Right ventricle myocardium superior (tissue), 1 donor: Measurements from ENCODE around the gene UQCRC1. TPM values are rescaled to one million over a fixed set of nuclear protein-coding genes. Genes with fewer than 3 reads are reported as not detected.

Experiments
- microRNA-seq: library from miRNA; unstranded; fragments of <30 nt; microRNA quantifications from one replicate; pipeline ENCODE4 v1.2.0, GENCODE V29; 2020
- total RNA-seq: library from RNA; stranded (reverse); fragmentation: NEBNext Ultra II Directional; extraction: Animal tissue kit (Norgen Biotek cat#: 25700); gene quantifications from one replicate; pipeline ENCODE4 v1.2.1, GENCODE V29; 2021
- donor health status: DM: no; HTN: yes; CAD: no; lungs with severe emphysema.

The UQCRC1 gene
- total RNA-seq, 1 donor from 2014 or later: 1,265 TPM

Small RNA genes within 50 kb of the gene (microRNA-seq; reads per million reads assigned to microRNA genes)
- gene MIR4793 (not detected), gene MIR6823 (not detected), gene MIR711 (not detected)

Other genes starting within 250 kb of the UQCRC1 start
- not detected for gene FBXW12, start 237.4 kb downstream of the UQCRC1 start, total RNA-seq
- gene PLXNB1, start 179.6 kb downstream of the UQCRC1 start, total RNA-seq: 51.3 TPM
- gene CCDC51, start 169.5 kb downstream of the UQCRC1 start, total RNA-seq: 11.9 TPM
- 237 TPM for gene TMA7, start 169.4 kb downstream of the UQCRC1 start, total RNA-seq
- gene ATRIP, start 162.9 kb downstream of the UQCRC1 start, total RNA-seq: 3.2 TPM
- gene SHISA5, start 105.5 kb downstream of the UQCRC1 start, total RNA-seq: 47.9 TPM
- gene PFKFB4, start 52.8 kb downstream of the UQCRC1 start, total RNA-seq: 1.1 TPM
- not detected for gene UCN2, start 45.9 kb downstream of the UQCRC1 start, total RNA-seq
- gene COL7A1, start 14.3 kb downstream of the UQCRC1 start, total RNA-seq: 16.1 TPM
- gene TMEM89, start 12.1 kb upstream of the UQCRC1 start, total RNA-seq: not detected
- gene SLC26A6, start 25.8 kb upstream of the UQCRC1 start, total RNA-seq: 10.8 TPM
- gene CELSR3, start 53.2 kb upstream of the UQCRC1 start, total RNA-seq: 0.16 TPM
- 13.3 TPM for gene NCKIPSD, start 76.3 kb upstream of the UQCRC1 start, total RNA-seq
- gene IP6K2, start 107.6 kb upstream of the UQCRC1 start, total RNA-seq: 22.7 TPM
- gene PRKAR2A, start 238.2 kb upstream of the UQCRC1 start, total RNA-seq: 50.0 TPM